CD14-positive monocyte (primary cell): ENCODE results near the gene PPA1. TPM values are rescaled to one million over a fixed set of nuclear protein-coding genes. Genes with fewer than 3 reads are reported as not detected.

Experiments used
- DNase-seq, 3 donors: peaks; one replicate each; pipeline ENCODE4 v3.0.0-alpha.2; 2011 to 2022
- H2AFZ ChIP-seq: 2 replicates; pipeline ENCODE4 v1.6.0; 2012; ENCODE audit warnings: mild to moderate bottlenecking, low read depth, low read length, inconsistent platforms; ENCODE audit not compliant: insufficient read depth, poor library complexity, severe bottlenecking
- H3K27ac ChIP-seq, 2 donors: 1 replicate in 1 of 2; 2 replicates in 1 of 2; pipeline ENCODE4 v1.5.1; 2012 to 2013; ENCODE audit warnings: low read length in 2 of 2, control low read depth in 1 of 2, inconsistent platforms in 1 of 2, low read depth in 1 of 2, mild to moderate bottlenecking in 1 of 2
- H3K27me3 ChIP-seq, 2 donors: one replicate each; pipeline versions ENCODE4 v1.6.0 to v1.6.1; 2011 to 2013; ENCODE audit warnings: low read length in 2 of 2; ENCODE audit not compliant: control insufficient read depth in 2 of 2, insufficient read depth in 2 of 2
- H3K36me3 ChIP-seq, 2 donors: replicated peaks in 1 of 2; 1 replicate in 1 of 2; 2 replicates in 1 of 2; pipeline versions ENCODE4 v1.5.1 to v1.6.1; 2012 to 2013; ENCODE audit warnings: low read length in 2 of 2, control low read depth in 1 of 2, inconsistent platforms in 1 of 2, mild to moderate bottlenecking in 1 of 2; ENCODE audit not compliant: insufficient read depth in 2 of 2, control insufficient read depth in 1 of 2
- H3K4me1 ChIP-seq, 2 donors: 1 replicate in 1 of 2; 2 replicates in 1 of 2; pipeline versions ENCODE4 v1.5.1 to v1.6.1; 2012 to 2013; ENCODE audit warnings: low read length in 2 of 2, control low read depth in 1 of 2, inconsistent platforms in 1 of 2, mild to moderate bottlenecking in 1 of 2, moderate library complexity in 1 of 2; ENCODE audit not compliant: insufficient read depth in 2 of 2, control insufficient read depth in 1 of 2
- H3K4me2 ChIP-seq: replicated peaks from 2 replicates; pipeline ENCODE3; 2012; ENCODE audit warnings: low read length, moderate library complexity, mild to moderate bottlenecking; ENCODE audit not compliant: poor library complexity, severe bottlenecking; ENCODE audit errors: extremely low read depth
- H3K4me3 ChIP-seq, 3 experiments: fragments of 200-600 bp in 1 of 3; sonication (generic) in 1 of 3; replicated peaks in 1 of 3; 1 replicate in 2 of 3; 2 replicates in 1 of 3; pipeline ENCODE4 v1.5.1; 2011 to 2013; ENCODE audit warnings: low read length in 3 of 3, mild to moderate bottlenecking in 3 of 3, control low read depth in 2 of 3, low read depth in 2 of 3, inconsistent platforms in 1 of 3, moderate library complexity in 1 of 3
- H3K79me2 ChIP-seq: 2 replicates; pipeline ENCODE4 v1.6.0; 2012; ENCODE audit warnings: mild to moderate bottlenecking, control low read depth, inconsistent platforms, low read length, moderate library complexity; ENCODE audit not compliant: insufficient read depth
- H3K9ac ChIP-seq: 2 replicates; pipeline ENCODE4 v1.6.0; 2017; ENCODE audit warnings: low read length, mild to moderate bottlenecking; ENCODE audit not compliant: insufficient read depth, poor library complexity, severe bottlenecking
- H3K9me3 ChIP-seq, 2 donors: replicated peaks in 1 of 2; 1 replicate in 1 of 2; 2 replicates in 1 of 2; pipeline versions ENCODE4 v1.5.1 to v1.6.1; 2012 to 2013; ENCODE audit warnings: low read length in 2 of 2, control low read depth in 1 of 2; ENCODE audit not compliant: control insufficient read depth in 1 of 2, insufficient read depth in 1 of 2
- H4K20me1 ChIP-seq: 2 replicates; pipeline ENCODE4 v1.6.0; 2012; ENCODE audit warnings: mild to moderate bottlenecking, low read length, control low read depth, moderate library complexity; ENCODE audit not compliant: insufficient read depth
- H3K27ac Mint-ChIP-seq, 7 donors: one replicate each; pipeline ENCODE4 v1.8.0; 2020; ENCODE audit warnings: mild to moderate bottlenecking in 7 of 7, mixed read lengths in 7 of 7, moderate library complexity in 6 of 7, inconsistent platforms in 2 of 7
- H3K27me3 Mint-ChIP-seq, 3 donors: one replicate each; pipeline ENCODE4 v1.8.0; 2021 to 2022; ENCODE audit warnings: low read depth in 3 of 3, mild to moderate bottlenecking in 3 of 3, mixed read lengths in 3 of 3, moderate library complexity in 3 of 3, inconsistent platforms in 1 of 3
- H3K36me3 Mint-ChIP-seq, 2 donors: one replicate each; pipeline ENCODE4 v1.8.0; 2020; ENCODE audit warnings: mixed read lengths in 2 of 2, inconsistent platforms in 1 of 2, mild to moderate bottlenecking in 1 of 2
- H3K4me1 Mint-ChIP-seq: one replicate; pipeline ENCODE4 v1.8.0; 2020; ENCODE audit warnings: mild to moderate bottlenecking, mixed read lengths
- H3K4me3 Mint-ChIP-seq, 2 donors: one replicate each; pipeline ENCODE4 v1.8.0; 2020; ENCODE audit warnings: mild to moderate bottlenecking in 2 of 2, mixed read lengths in 2 of 2, moderate library complexity in 1 of 2
- H3K9me3 Mint-ChIP-seq, 7 donors: one replicate each; pipeline ENCODE4 v1.8.0; 2020 to 2022; ENCODE audit warnings: mixed read lengths in 7 of 7, mild to moderate bottlenecking in 6 of 7, moderate library complexity in 6 of 7, inconsistent platforms in 2 of 7
- WGBS: methylation state at CpG from one replicate; pipeline ENCODE4 v1.1.5; 2013; ENCODE audit warnings: missing lambda C conversion rate; ENCODE audit not compliant: insufficient coverage; 5-methylcytosine and 5-hydroxymethylcytosine counted together
- intact Hi-C, 2 donors: fragments of 100-400 bp; cut with micrococcal nuclease; formaldehyde crosslinking; loops; one replicate each; pipeline versions ENCODE4 v1.15.0 to v1.15.1; 2023
- polyA plus RNA-seq, 3 donors: library from polyadenylated mRNA; depleted of rRNA in 1 of 3; unstranded in 2 of 3; stranded (reverse) in 1 of 3; fragments of 300-500 nt in 2 of 3; fragments of >200 nt in 1 of 3; fragmentation: Illumina TruSeq in 2 of 3; gene quantifications; 1 replicate in 2 of 3; 2 replicates in 1 of 3; pipeline ENCODE4 v1.2.3, GENCODE V29; 2012 to 2021
- TF ChIP-seq, protein P1 (sequence below): fragments of 200-600 bp; IDR thresholded peaks from one replicate; pipeline ENCODE4 v1.8.0; 2022; ENCODE audit warnings: antibody characterized with exemption, mild to moderate bottlenecking

Gene PPA1
- polyA plus RNA-seq, 3 donors: 30.9 to 125 (median 112) TPM

DNA sequence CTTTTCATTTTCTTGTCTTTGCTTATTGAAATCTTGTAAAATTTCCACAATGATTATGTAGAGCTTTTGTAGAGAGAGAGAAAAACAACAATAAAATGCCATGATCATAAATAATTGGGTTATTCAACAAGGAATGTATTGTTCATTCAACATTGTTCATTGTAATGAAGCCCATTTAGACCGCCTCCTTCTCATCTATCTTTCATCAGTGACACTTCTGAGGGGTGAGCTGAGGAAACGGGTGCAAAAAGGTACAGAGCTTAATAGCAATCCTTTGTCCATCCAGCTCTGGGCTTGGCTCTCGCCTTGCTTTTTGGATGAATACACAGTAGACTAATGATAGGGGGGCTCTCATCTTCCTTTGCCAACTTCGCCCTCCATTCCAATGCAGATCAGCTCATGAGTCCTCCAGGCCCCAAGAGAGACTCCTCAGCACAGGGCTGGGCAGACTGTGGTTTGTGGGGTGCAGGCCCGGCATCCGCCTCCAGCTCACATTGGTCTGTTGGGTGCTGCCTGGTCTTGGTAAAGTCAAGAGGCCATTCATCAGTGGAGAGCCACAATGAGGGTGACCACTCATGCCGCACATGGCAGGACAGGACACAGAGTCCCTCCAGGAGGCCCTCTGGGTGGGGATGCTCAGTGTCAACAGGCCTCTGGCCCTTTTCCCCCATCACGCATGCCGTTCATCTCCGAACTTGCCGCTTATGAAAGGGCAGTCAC lies 17.9 kb upstream of the PPA1 start:
- no peak overlapping the region for H3K9ac ChIP-seq
- intact Hi-C loops: no loop called here
- no peaks in the 10 kb centered on the region for H3K36me3 ChIP-seq
- H3K27ac Mint-ChIP-seq: peak overlapping the region in 1 of 7 donors; percentile 18
- H3K4me1 ChIP-seq: peaks cover 12 to 15% of the 10 kb centered on the region in 2 donors
- 94% methylated on average over 3 of the region's 11 CpGs for WGBS
- H3K9me3 Mint-ChIP-seq: peaks cover 0 to 11% (median 7%) of the 10 kb centered on the region in 7 donors
- H3K36me3 Mint-ChIP-seq: peaks cover 0 to 9% of the 10 kb centered on the region in 2 donors
- peaks cover 42 to 49% of the 10 kb centered on the region in 2 donors for H3K27me3 ChIP-seq
- H2AFZ ChIP-seq: no peak overlapping the region
- H3K27ac ChIP-seq: no peak overlapping the region
- no peak overlapping the region for H3K4me3 ChIP-seq
- peaks cover 0 to 4% of the 10 kb centered on the region in 2 donors for H3K9me3 ChIP-seq
- no peaks in the 10 kb centered on the region for H3K79me2 ChIP-seq
- peaks cover 12% of the 10 kb centered on the region for H3K4me1 Mint-ChIP-seq
- no peak overlapping the region for H3K4me2 ChIP-seq
- TF ChIP-seq, protein P1, sequence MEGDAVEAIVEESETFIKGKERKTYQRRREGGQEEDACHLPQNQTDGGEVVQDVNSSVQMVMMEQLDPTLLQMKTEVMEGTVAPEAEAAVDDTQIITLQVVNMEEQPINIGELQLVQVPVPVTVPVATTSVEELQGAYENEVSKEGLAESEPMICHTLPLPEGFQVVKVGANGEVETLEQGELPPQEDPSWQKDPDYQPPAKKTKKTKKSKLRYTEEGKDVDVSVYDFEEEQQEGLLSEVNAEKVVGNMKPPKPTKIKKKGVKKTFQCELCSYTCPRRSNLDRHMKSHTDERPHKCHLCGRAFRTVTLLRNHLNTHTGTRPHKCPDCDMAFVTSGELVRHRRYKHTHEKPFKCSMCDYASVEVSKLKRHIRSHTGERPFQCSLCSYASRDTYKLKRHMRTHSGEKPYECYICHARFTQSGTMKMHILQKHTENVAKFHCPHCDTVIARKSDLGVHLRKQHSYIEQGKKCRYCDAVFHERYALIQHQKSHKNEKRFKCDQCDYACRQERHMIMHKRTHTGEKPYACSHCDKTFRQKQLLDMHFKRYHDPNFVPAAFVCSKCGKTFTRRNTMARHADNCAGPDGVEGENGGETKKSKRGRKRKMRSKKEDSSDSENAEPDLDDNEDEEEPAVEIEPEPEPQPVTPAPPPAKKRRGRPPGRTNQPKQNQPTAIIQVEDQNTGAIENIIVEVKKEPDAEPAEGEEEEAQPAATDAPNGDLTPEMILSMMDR: no peak
- H4K20me1 ChIP-seq: no peaks in the 10 kb centered on the region
- no peak overlapping the region for H3K4me3 Mint-ChIP-seq
- H3K27me3 Mint-ChIP-seq: peaks cover 40 to 56% (median 45%) of the 10 kb centered on the region in 3 donors
- no peak for DNase-seq

DNA sequence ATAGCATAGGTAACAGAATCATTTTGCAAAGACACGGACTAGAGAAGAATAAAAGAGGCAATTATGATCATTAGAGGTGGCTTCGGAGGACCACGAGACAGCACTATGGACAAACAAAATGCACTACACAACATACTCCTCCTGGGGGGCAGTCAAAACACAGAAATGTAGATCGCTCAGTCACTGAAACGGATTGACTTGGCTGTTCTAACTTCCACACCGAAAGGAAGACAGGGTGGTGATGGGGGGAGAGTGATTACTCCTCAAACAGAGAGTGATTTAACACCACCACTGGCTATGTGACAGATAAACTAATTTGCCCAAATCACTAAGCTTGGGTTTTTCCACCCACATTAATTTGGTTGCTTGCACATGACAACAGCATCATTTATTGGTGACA lies 14.1 kb upstream of the PPA1 start:
- no peaks in the 10 kb centered on the region for H3K79me2 ChIP-seq
- no peaks in the 10 kb centered on the region for H3K36me3 ChIP-seq
- no peak overlapping the region for H3K4me2 ChIP-seq
- no peaks in the 10 kb centered on the region for H4K20me1 ChIP-seq
- peaks cover 23 to 28% of the 10 kb centered on the region in 2 donors for H3K27me3 ChIP-seq
- H3K27ac ChIP-seq: no peak overlapping the region
- H3K36me3 Mint-ChIP-seq: no peaks in the 10 kb centered on the region
- no peak overlapping the region for H3K4me3 ChIP-seq
- H3K9ac ChIP-seq: no peak overlapping the region
- no peak overlapping the region for H3K4me3 Mint-ChIP-seq
- H3K4me1 ChIP-seq: no peaks in the 10 kb centered on the region
- H3K9me3 ChIP-seq: no peaks in the 10 kb centered on the region
- intact Hi-C loops: no loop called here
- whole genome bisulfite sequencing: no CpG with 5 or more reads among the region's 6 CpGs
- H3K9me3 Mint-ChIP-seq: peaks cover 0 to 4% (median 0%) of the 10 kb centered on the region in 7 donors
- H3K27ac Mint-ChIP-seq: no peak overlapping the region
- no peaks in the 10 kb centered on the region for H3K4me1 Mint-ChIP-seq
- no peak for DNase-seq
- peaks cover 17 to 23% (median 21%) of the 10 kb centered on the region in 3 donors for H3K27me3 Mint-ChIP-seq
- H2AFZ ChIP-seq: no peak overlapping the region
- TF ChIP-seq, protein P1: no peak
